MM.1S (cell line): ENCODE results near the gene GRB10.

Experiments
- CTCF ChIP-seq: fragments of 300-600 bp; sonication (generic); IDR thresholded peaks from 2 replicates; pipeline ENCODE4 v1.5.1; 2016; ENCODE audit warnings: antibody characterized with exemption, low read length, mixed read lengths
- EZH2 ChIP-seq: fragments of 300-600 bp; sonication (generic); optimal IDR thresholded peaks from 2 replicates; pipeline ENCODE3; 2017; ENCODE audit warnings: low read depth, mild to moderate bottlenecking, antibody characterized with exemption, low read length, mixed read lengths
- EZH2phosphoT487 ChIP-seq: fragments of 300-600 bp; sonication (generic); IDR thresholded peaks from 2 replicates; pipeline ENCODE4 v1.6.1; 2018; ENCODE audit warnings: antibody characterized with exemption, low read length

GRCh38 chr7:50584386-50584785 lies 198.3 kb downstream of the GRB10 start:
- TF ChIP-seq EZH2, result no peak
- no peak for TF ChIP-seq EZH2phosphoT487
- no peak for TF ChIP-seq CTCF
